Loucy (cell line): ENCODE measurements around the gene CELF4.

ENCODE experiments used
- H2AFZ ChIP-seq: fragments of 200-600 bp; sonication (generic); 2 replicates; pipeline ENCODE4 v1.6.0; 2016; ENCODE audit warnings: antibody characterized with exemption, mild to moderate bottlenecking, low read length, moderate library complexity
- H3F3A ChIP-seq: fragments of 200-600 bp; 2 replicates; pipeline ENCODE4 v1.6.0; 2016; ENCODE audit warnings: antibody characterized with exemption, low read depth, mild to moderate bottlenecking
- H3K27me3 ChIP-seq: fragments of 200-600 bp; sonication (generic); 2 replicates; pipeline ENCODE4 v1.6.1; 2014; ENCODE audit warnings: low read length, mild to moderate bottlenecking; ENCODE audit not compliant: insufficient read depth, poor library complexity, severe bottlenecking
- H3K36me3 ChIP-seq: fragments of 200-600 bp; sonication (generic); 2 replicates; pipeline ENCODE4 v1.6.1; 2016; ENCODE audit warnings: low read length; ENCODE audit not compliant: insufficient read depth
- H3K4me1 ChIP-seq: fragments of 200-600 bp; sonication (generic); 2 replicates; pipeline ENCODE4 v1.5.1; 2014; ENCODE audit warnings: low read length, mild to moderate bottlenecking; ENCODE audit not compliant: insufficient read depth, poor library complexity, severe bottlenecking
- H3K4me2 ChIP-seq: fragments of 200-600 bp; sonication (generic); 2 replicates; pipeline ENCODE4 v1.6.0; 2014; ENCODE audit warnings: antibody characterized with exemption, low read length, low read depth, mild to moderate bottlenecking; ENCODE audit not compliant: poor library complexity, severe bottlenecking
- H3K4me3 ChIP-seq: fragments of 200-600 bp; sonication (generic); 2 replicates; pipeline ENCODE4 v1.5.1; 2014; ENCODE audit warnings: low read length, mild to moderate bottlenecking, mixed read lengths; ENCODE audit not compliant: poor library complexity, severe bottlenecking
- H3K79me2 ChIP-seq: fragments of 200-600 bp; sonication (generic); 2 replicates; pipeline ENCODE4 v1.6.1; 2014; ENCODE audit warnings: low read length; ENCODE audit not compliant: insufficient read depth
- H3K9ac ChIP-seq: fragments of 200-600 bp; sonication (generic); 2 replicates; pipeline ENCODE4 v1.6.0; 2014; ENCODE audit warnings: mild to moderate bottlenecking, low read depth, low read length, moderate library complexity; ENCODE audit not compliant: poor library complexity, severe bottlenecking
- H3K9me2 ChIP-seq: fragments of 200-600 bp; sonication (generic); replicated peaks from 2 replicates; pipeline ENCODE4 v1.6.1; 2016; ENCODE audit warnings: low read depth, low read length, mixed read lengths
- H3K9me3 ChIP-seq: fragments of 200-600 bp; sonication (generic); 2 replicates; pipeline ENCODE4 v1.6.1; 2014; ENCODE audit warnings: mild to moderate bottlenecking, antibody characterized with exemption, low read length, low read depth; ENCODE audit not compliant: insufficient read depth
- H4K20me1 ChIP-seq: fragments of 200-600 bp; sonication (generic); 2 replicates; pipeline ENCODE4 v1.6.0; 2014; ENCODE audit warnings: antibody characterized with exemption, low read length, mild to moderate bottlenecking; ENCODE audit not compliant: insufficient read depth, poor library complexity, severe bottlenecking
- CTCF ChIP-seq: fragments of 200-600 bp; sonication (generic); conservative IDR thresholded peaks from 2 replicates; pipeline ENCODE4 v1.5.1; 2014; ENCODE audit warnings: mild to moderate bottlenecking, antibody characterized with exemption, low read length
- EZH2phosphoT487 ChIP-seq: fragments of 200-600 bp; IDR thresholded peaks from 2 replicates; pipeline ENCODE4 v1.6.1; 2018; ENCODE audit warnings: antibody characterized with exemption, mild to moderate bottlenecking, moderate library complexity, borderline replicate concordance

CELF4 gene

GRCh38 chr18:37258819-37259218 lies 306.8 kb downstream of the CELF4 start:
- no peaks in the 10 kb centered on the region for H3K9me2 ChIP-seq
- no peak overlapping the region for H3K4me2 ChIP-seq
- no peak overlapping the region for H2AFZ ChIP-seq
- H4K20me1 ChIP-seq = no peaks in the 10 kb centered on the region
- no peak overlapping the region for H3K4me3 ChIP-seq
- no peaks in the 10 kb centered on the region for H3F3A ChIP-seq
- no peaks in the 10 kb centered on the region for H3K79me2 ChIP-seq
- H3K36me3 ChIP-seq = no peaks in the 10 kb centered on the region
- H3K9me3 ChIP-seq = no peaks in the 10 kb centered on the region
- H3K4me1 ChIP-seq = no peaks in the 10 kb centered on the region
- H3K27me3 ChIP-seq = no peaks in the 10 kb centered on the region
- TF ChIP-seq EZH2phosphoT487 (no peak), CTCF (no peak)
- H3K9ac ChIP-seq = no peak overlapping the region

GRCh38 chr18:37258131-37258530 lies 307.5 kb downstream of the CELF4 start:
- no peaks in the 10 kb centered on the region for H3K36me3 ChIP-seq
- H3K9me2 ChIP-seq = no peaks in the 10 kb centered on the region
- no peak overlapping the region for H3K4me3 ChIP-seq
- H3K4me2 ChIP-seq = no peak overlapping the region
- H3K9me3 ChIP-seq = no peaks in the 10 kb centered on the region
- no peaks in the 10 kb centered on the region for H3K4me1 ChIP-seq
- no peak overlapping the region for H3K9ac ChIP-seq
- H4K20me1 ChIP-seq = no peaks in the 10 kb centered on the region
- H3K27me3 ChIP-seq = no peaks in the 10 kb centered on the region
- H3F3A ChIP-seq = no peaks in the 10 kb centered on the region
- H2AFZ ChIP-seq = no peak overlapping the region
- no peaks in the 10 kb centered on the region for H3K79me2 ChIP-seq
- no peak for TF ChIP-seq EZH2phosphoT487
- TF ChIP-seq CTCF = no peak

GRCh38 chr18:37254973-37255372 lies 310.6 kb downstream of the CELF4 start:
- Histone ChIP-seq H3K4me2 (no peak overlapping the region), H3K9me2 (no peaks in the 10 kb centered on the region), H2AFZ (no peak overlapping the region), H3K4me1 (no peaks in the 10 kb centered on the region), H3K36me3 (no peaks in the 10 kb centered on the region), H3K9ac (no peak overlapping the region), H3K27me3 (no peaks in the 10 kb centered on the region), H3K79me2 (no peaks in the 10 kb centered on the region), H3K4me3 (no peak overlapping the region), H3F3A (no peaks in the 10 kb centered on the region), H4K20me1 (no peaks in the 10 kb centered on the region), H3K9me3 (no peaks in the 10 kb centered on the region)
- no peak for TF ChIP-seq EZH2phosphoT487
- TF ChIP-seq CTCF = no peak
